NCI-H774 (cell line): ENCODE results near the gene EDIL3.
"Not testable (repeated sequence)": the region's sequence is repeated elsewhere in the genome, so short reads cannot be mapped to it uniquely, and the experiment has no call there.

Experiments used
- DNase-seq: peaks from one replicate; lab custom pipeline; 2025; lab: John Stamatoyannopoulos, UW

EDIL3 gene

GRCh38 chr5:84059672-84060071, 325.0 kb downstream of the EDIL3 start:
- no peak for DNase-seq

GRCh38 chr5:84058561-84058960, 326.1 kb downstream of the EDIL3 start:
- no peak for DNase-seq

GRCh38 chr5:84057211-84057610, 327.5 kb downstream of the EDIL3 start:
- no peak for DNase-seq

- no peak for DNase-seq
Measured at GRCh38 chr5:84045964-84046363, 338.7 kb downstream of the EDIL3 start.

- DNase-seq: no peak
Measured at GRCh38 chr5:84036842-84037241, 347.8 kb downstream of the EDIL3 start.

GRCh38 chr5:84032324-84032723, 352.4 kb downstream of the EDIL3 start:
- no peak for DNase-seq

GRCh38 chr5:84028093-84028492, 356.6 kb downstream of the EDIL3 start:
- no peak for DNase-seq

- DNase-seq: not testable (repeated sequence)
Measured at GRCh38 chr5:84018521-84018920, 366.2 kb downstream of the EDIL3 start.

GRCh38 chr5:84017523-84018172, 367.0 kb downstream of the EDIL3 start:
- no peak for DNase-seq

GRCh38 chr5:84016085-84016484, 368.6 kb downstream of the EDIL3 start:
- no peak for DNase-seq

- DNase-seq: no peak
Measured at GRCh38 chr5:84014966-84015365, 369.7 kb downstream of the EDIL3 start.

GRCh38 chr5:83993803-83994202, 390.9 kb downstream of the EDIL3 start:
- DNase-seq: no peak

GRCh38 chr5:83991566-83992224, 393.0 kb downstream of the EDIL3 start:
- DNase-seq: no peak

GRCh38 chr5:83988293-83988685, 396.4 kb downstream of the EDIL3 start:
- no peak for DNase-seq

GRCh38 chr5:83987513-83988292, 397.0 kb downstream of the EDIL3 start:
- no peak for DNase-seq

- no peak for DNase-seq
Measured at GRCh38 chr5:83983852-83984251, 400.8 kb downstream of the EDIL3 start.

- DNase-seq: no peak
Measured at GRCh38 chr5:83973925-83974815, 410.5 kb downstream of the EDIL3 start.

- DNase-seq: no peak
Measured at GRCh38 chr5:83972909-83973308, 411.8 kb downstream of the EDIL3 start.

GRCh38 chr5:83972236-83972635, 412.4 kb downstream of the EDIL3 start:
- DNase-seq: no peak

- no peak for DNase-seq
Measured at GRCh38 chr5:83967417-83967816, 417.3 kb downstream of the EDIL3 start.

GRCh38 chr5:83965441-83965840, 419.2 kb downstream of the EDIL3 start:
- no peak for DNase-seq

GRCh38 chr5:83964271-83964670, 420.4 kb downstream of the EDIL3 start:
- DNase-seq: no peak
